Lower leg skin (tissue), 3 donors: Measurements from ENCODE around the gene SNAPIN.

Experiments used
- CTCF ChIP-seq, 3 donors: fragments of 450-650 bp; IDR thresholded peaks; one replicate each; pipeline ENCODE4 v1.5.1; 2016; ENCODE audit warnings: antibody characterized with exemption in 3 of 3, mild to moderate bottlenecking in 3 of 3, moderate library complexity in 2 of 3
- POLR2A ChIP-seq, 2 donors: fragments of 450-650 bp; IDR thresholded peaks; one replicate each; pipeline ENCODE4 v1.6.1; 2016 to 2017; ENCODE audit warnings: antibody characterized with exemption in 2 of 2, mild to moderate bottlenecking in 1 of 2, moderate library complexity in 1 of 2

GRCh38 chr1:153612111-153612754 is 46.3 kb upstream of the SNAPIN start:
- TF ChIP-seq CTCF (IDR thresholded peaks at IDR 0.05) (no peak), POLR2A (IDR thresholded peaks at IDR 0.05) (no peak)
